PC-3 (cell line): ENCODE data around the gene NTNG1. TPM values are rescaled to one million over a fixed set of nuclear protein-coding genes. Genes with fewer than 3 reads are reported as not detected.

Experiments used
- ATAC-seq: fragments of 200-7000 bp; cut with Tn5 transposase; 2 replicates; pipeline ENCODE4 v1.9.1; 2020; ENCODE audit warnings: mild to moderate bottlenecking, moderate library complexity
- BruUV-seq: library from RNA; stranded (reverse); fragments of 400-500 nt; replicated peaks from 2 replicates; lab custom pipeline; 2021; lab: Mats Ljungman, UMichigan
- CTCF ChIA-PET: fragments of 300-600 bp; sonication (Branson Sonifier 250); formaldehyde crosslinking; loops from one replicate; lab custom pipeline; 2022; ENCODE audit warnings: antibody characterized with exemption; lab: Charles Lee
- POLR2A ChIA-PET: fragments of 300-600 bp; sonication (Branson Sonifier 250); formaldehyde crosslinking; loops from one replicate; lab custom pipeline; 2022; ENCODE audit warnings: antibody characterized with exemption; ENCODE audit not compliant: unreplicated experiment; lab: Charles Lee
- DNase-seq: peaks from one replicate; pipeline ENCODE4 v3.0.0-alpha.2; 2015
- H2AFZ ChIP-seq: fragments of 300-600 bp; sonication (generic); 2 replicates; pipeline ENCODE4 v1.6.0; 2016; ENCODE audit warnings: antibody characterized with exemption, low read length
- H3F3A ChIP-seq: fragments of 300-600 bp; sonication (generic); one replicate; pipeline ENCODE4 v1.6.0; 2017; ENCODE audit warnings: antibody characterized with exemption, low read length, control low read depth, mild to moderate bottlenecking; ENCODE audit not compliant: unreplicated experiment
- H3K27ac ChIP-seq: fragments of 300-600 bp; sonication (generic); 2 replicates; pipeline ENCODE4 v1.5.1; 2016; ENCODE audit warnings: mild to moderate bottlenecking, low read length
- H3K27me3 ChIP-seq: fragments of 300-600 bp; sonication (generic); 2 replicates; pipeline ENCODE4 v1.6.1; 2016; ENCODE audit warnings: low read length, mixed read lengths
- H3K36me3 ChIP-seq: fragments of 300-600 bp; sonication (generic); 2 replicates; pipeline ENCODE4 v1.6.1; 2016; ENCODE audit warnings: low read depth, mixed run types, low read length, mixed read lengths
- H3K4me1 ChIP-seq: fragments of 300-600 bp; sonication (generic); 2 replicates; pipeline ENCODE4 v1.5.1; 2016; ENCODE audit warnings: low read length; ENCODE audit not compliant: insufficient read depth
- H3K4me2 ChIP-seq: fragments of 300-600 bp; sonication (generic); 2 replicates; pipeline ENCODE4 v1.6.0; 2016; ENCODE audit warnings: low read length
- H3K4me3 ChIP-seq: fragments of 300-600 bp; sonication (generic); 2 replicates; pipeline ENCODE4 v1.5.1; 2016; ENCODE audit warnings: mild to moderate bottlenecking, low read length, mixed read lengths
- H3K79me2 ChIP-seq: fragments of 300-600 bp; sonication (generic); 2 replicates; pipeline ENCODE4 v1.6.1; 2017; ENCODE audit warnings: low read length, mixed read lengths
- H3K9ac ChIP-seq: fragments of 300-600 bp; sonication (generic); 2 replicates; pipeline ENCODE4 v1.6.0; 2016; ENCODE audit warnings: mild to moderate bottlenecking, low read length
- H3K9me2 ChIP-seq: fragments of 300-600 bp; sonication (generic); replicated peaks from 2 replicates; pipeline ENCODE4 v1.6.1; 2016; ENCODE audit warnings: mixed run types, low read length, mixed read lengths
- H3K9me3 ChIP-seq: fragments of 300-600 bp; sonication (generic); 2 replicates; pipeline ENCODE4 v1.6.1; 2016; ENCODE audit warnings: low read length, mixed read lengths
- H4K20me1 ChIP-seq: fragments of 300-600 bp; sonication (generic); 2 replicates; pipeline ENCODE4 v1.6.1; 2016; ENCODE audit warnings: low read length, mixed read lengths
- CTCF ChIP-seq: fragments of 300-600 bp; sonication (generic); conservative IDR thresholded peaks from 2 replicates; pipeline ENCODE4 v1.5.1; 2017; ENCODE audit warnings: antibody characterized with exemption, low read depth, mild to moderate bottlenecking, low read length
- EZH2 ChIP-seq: fragments of 300-600 bp; sonication (generic); IDR thresholded peaks from one replicate; pipeline ENCODE4 v1.6.1; 2017; ENCODE audit warnings: antibody characterized with exemption, mild to moderate bottlenecking, low read length; ENCODE audit not compliant: unreplicated experiment
- EZH2phosphoT487 ChIP-seq: fragments of 300-600 bp; sonication (generic); IDR thresholded peaks from 2 replicates; pipeline ENCODE4 v1.6.1; 2018; ENCODE audit warnings: mild to moderate bottlenecking, antibody characterized with exemption, low read length, borderline replicate concordance
- intact Hi-C: fragments of 100-400 bp; cut with micrococcal nuclease; formaldehyde crosslinking; loops from 2 replicates; pipeline ENCODE4 v1.9.0; 2023
- total RNA-seq: library from RNA; depleted of rRNA; stranded (reverse); fragments of >200 nt; gene quantifications from 2 replicates; pipeline ENCODE4 v1.2.3, GENCODE V29; 2014

Gene NTNG1
- total RNA-seq, 1 experiment from 2014 or later = 6.7 TPM

- POLR2A ChIA-PET = no interaction called here
- BruUV-seq = no TSS peak
- H3K27me3 ChIP-seq = no peaks in the 10 kb centered on the region
- CTCF ChIA-PET = interaction anchor here (0.7 kb wide), 2 partner anchors 11 to 240 kb away, joined by 3 read pairs; no protein-coding TSS in a partner anchor
- no peak for TF ChIP-seq EZH2
- TF ChIP-seq CTCF = no peak
- no peak for TF ChIP-seq EZH2phosphoT487
- peak overlapping the region; percentile 58 for H3K27ac ChIP-seq
- H3K79me2 ChIP-seq = no peaks in the 10 kb centered on the region
- no peaks in the 10 kb centered on the region for H3K36me3 ChIP-seq
- no peak overlapping the region for H3K4me3 ChIP-seq
- intact Hi-C loops = no loop called here
- no peaks in the 10 kb centered on the region for H3F3A ChIP-seq
- DNase-seq = peak; percentile 33
- no peak overlapping the region for H2AFZ ChIP-seq
- H4K20me1 ChIP-seq = no peaks in the 10 kb centered on the region
- ATAC-seq = peak; percentile 68
- H3K4me1 ChIP-seq = peaks cover 29% of the 10 kb centered on the region
- H3K9me3 ChIP-seq = no peaks in the 10 kb centered on the region
- no peak overlapping the region for H3K4me2 ChIP-seq
- H3K9me2 ChIP-seq = no peaks in the 10 kb centered on the region
- no peak overlapping the region for H3K9ac ChIP-seq
Measured at GRCh38 chr1:107251083-107251482, 110.2 kb downstream of the NTNG1 start.

- BruUV-seq = no TSS peak
- Histone ChIP-seq H3K9me3 (no peaks in the 10 kb centered on the region), H3K79me2 (no peaks in the 10 kb centered on the region), H3K4me3 (no peak overlapping the region), H3K27me3 (no peaks in the 10 kb centered on the region), H3K36me3 (no peaks in the 10 kb centered on the region), H2AFZ (no peak overlapping the region), H3K4me1 (peaks cover 29% of the 10 kb centered on the region), H3K9ac (no peak overlapping the region), H4K20me1 (no peaks in the 10 kb centered on the region), H3K9me2 (no peaks in the 10 kb centered on the region), H3F3A (no peaks in the 10 kb centered on the region), H3K27ac (peak overlapping the region; percentile 58), H3K4me2 (no peak overlapping the region)
- POLR2A ChIA-PET = no interaction called here
- intact Hi-C loops = no loop called here
- CTCF ChIA-PET = interaction anchor here (0.7 kb wide), 2 partner anchors 10 to 241 kb away, joined by 3 read pairs; no protein-coding TSS in a partner anchor
- TF ChIP-seq EZH2phosphoT487 = no peak
- no peak for TF ChIP-seq EZH2
- TF ChIP-seq CTCF = no peak
- DNase-seq = no peak
- no peak for ATAC-seq
Measured at GRCh38 chr1:107251839-107252238, 111.0 kb downstream of the NTNG1 start.

DNA sequence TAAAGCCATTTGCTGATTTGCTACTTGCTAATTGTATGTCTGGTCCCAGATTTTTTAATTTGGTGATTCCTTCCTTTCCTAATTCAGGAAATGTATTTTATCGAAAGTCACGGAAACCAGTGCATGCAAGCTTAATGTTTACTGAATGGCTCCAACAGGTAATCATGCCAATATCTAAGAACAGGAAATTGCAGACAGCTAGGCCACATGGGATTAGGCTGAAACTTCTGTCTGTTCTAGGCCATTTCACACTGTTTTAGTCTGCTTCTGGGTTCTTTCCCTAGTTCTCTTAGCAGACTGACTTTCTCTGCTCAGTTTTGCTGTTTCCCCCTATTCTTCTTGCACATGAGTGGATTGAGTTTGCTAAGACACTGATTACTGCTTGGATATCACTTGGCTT is 111.4 kb downstream of the NTNG1 start:
- Histone ChIP-seq H4K20me1 (no peaks in the 10 kb centered on the region), H3K79me2 (no peaks in the 10 kb centered on the region), H3F3A (no peaks in the 10 kb centered on the region), H3K4me1 (peaks cover 29% of the 10 kb centered on the region), H2AFZ (no peak overlapping the region), H3K4me2 (no peak overlapping the region), H3K9me3 (no peaks in the 10 kb centered on the region), H3K4me3 (no peak overlapping the region), H3K9me2 (no peaks in the 10 kb centered on the region), H3K9ac (no peak overlapping the region), H3K27me3 (no peaks in the 10 kb centered on the region), H3K36me3 (no peaks in the 10 kb centered on the region), H3K27ac (no peak overlapping the region)
- ChIA-PET POLR2A (no interaction called here), CTCF (no interaction called here)
- DNase-seq = no peak
- TF ChIP-seq EZH2 = no peak
- no peak for TF ChIP-seq EZH2phosphoT487
- TF ChIP-seq CTCF = no peak
- BruUV-seq = no TSS peak
- ATAC-seq = no peak
- intact Hi-C loops = no loop called here
